SK-N-SH (cell line): ENCODE measurements around the gene TCF15. TPM values are rescaled to one million over a fixed set of nuclear protein-coding genes. Genes with fewer than 3 reads are reported as not detected.

Source experiments
- CTCF ChIA-PET: fragments of 300-600, 350-600 bp; formaldehyde crosslinking; extraction: SDS; loops from one replicate; lab custom pipeline; 2021; lab: Yijun Ruan, JAX
- POLR2A ChIA-PET: fragments of 350-600 bp; sonication (Branson Sonifier 250); formaldehyde crosslinking; extraction: SDS; loops from one replicate; lab custom pipeline; 2020; ENCODE audit warnings: antibody characterized with exemption, inconsistent platforms; lab: Yijun Ruan, JAX
- DNase-seq: peaks from one replicate; pipeline ENCODE4 v3.0.0; 2012
- H2AFZ ChIP-seq: fragments of 200-600 bp; sonication (generic); 2 replicates; pipeline ENCODE4 v1.8.1; 2016; ENCODE audit warnings: antibody characterized with exemption, mild to moderate bottlenecking, low read depth
- H3F3A ChIP-seq: fragments of 200-600 bp; sonication (generic); replicated peaks from 2 replicates; pipeline ENCODE3; 2016; ENCODE audit warnings: antibody characterized with exemption, mild to moderate bottlenecking; ENCODE audit not compliant: insufficient read depth
- H3K27ac ChIP-seq, 2 experiments: fragments of 200-500 bp in 1 of 2; fragments of 200-600 bp in 1 of 2; sonication (Bioruptor generic) in 1 of 2; sonication (generic), shearing (Covaris generic) in 1 of 2; 2 replicates each; pipeline versions ENCODE4 v1.5.1 to v1.6.1; 2014 to 2016; ENCODE audit warnings: low read depth in 2 of 2, inconsistent platforms in 1 of 2, low read length in 1 of 2, mild to moderate bottlenecking in 1 of 2, mixed read lengths in 1 of 2
- H3K27me3 ChIP-seq: fragments of 200-600 bp; sonication (generic), shearing (Covaris generic); 2 replicates; pipeline ENCODE4 v1.6.1; 2016; ENCODE audit warnings: mixed run types; ENCODE audit not compliant: insufficient read depth
- H3K36me3 ChIP-seq, 2 experiments: fragments of 200-500 bp in 1 of 2; fragments of 200-600 bp in 1 of 2; sonication (Bioruptor generic) in 1 of 2; sonication (generic) in 1 of 2; replicated peaks in 1 of 2; 2 replicates each; pipeline versions ENCODE3 to v1.5.1; 2014 to 2016; ENCODE audit warnings: low read length in 1 of 2, mild to moderate bottlenecking in 1 of 2; ENCODE audit not compliant: insufficient read depth in 2 of 2, control insufficient read depth in 1 of 2
- H3K4me1 ChIP-seq, 2 experiments: fragments of 200-500 bp in 1 of 2; fragments of 200-600 bp in 1 of 2; sonication (Bioruptor generic) in 1 of 2; sonication (generic), shearing (Covaris generic) in 1 of 2; 2 replicates each; pipeline versions ENCODE4 v1.5.1 to v1.6.1; 2014 to 2016; ENCODE audit warnings: low read depth in 1 of 2, low read length in 1 of 2, mixed run types in 1 of 2; ENCODE audit not compliant: insufficient read depth in 2 of 2, control insufficient read depth in 1 of 2
- H3K4me2 ChIP-seq: fragments of 200-600 bp; sonication (generic), shearing (Covaris generic); 2 replicates; pipeline ENCODE4 v1.6.1; 2017; ENCODE audit warnings: mixed run types
- H3K4me3 ChIP-seq, 2 experiments: fragments of 200-500 bp in 1 of 2; fragments of 200-600 bp in 1 of 2; sonication (Bioruptor generic) in 1 of 2; sonication (generic), shearing (Covaris generic) in 1 of 2; 2 replicates each; pipeline versions ENCODE4 v1.5.1 to v1.8.1; 2014 to 2016; ENCODE audit warnings: low read depth in 2 of 2, inconsistent platforms in 1 of 2, low read length in 1 of 2, mild to moderate bottlenecking in 1 of 2, mixed read lengths in 1 of 2, moderate library complexity in 1 of 2
- H3K79me2 ChIP-seq: fragments of 200-600 bp; sonication (generic); 2 replicates; pipeline ENCODE4 v1.8.1; 2017; ENCODE audit warnings: mild to moderate bottlenecking; ENCODE audit not compliant: insufficient read depth
- H3K9ac ChIP-seq: fragments of 200-600 bp; sonication (generic); 2 replicates; pipeline ENCODE4 v1.6.1; 2017; ENCODE audit warnings: mixed run types
- H3K9me2 ChIP-seq: fragments of 200-600 bp; sonication (generic); 2 replicates; pipeline ENCODE4 v1.6.1; 2017; ENCODE audit warnings: mixed run types
- H3K9me3 ChIP-seq: fragments of 200-600 bp; sonication (generic); 2 replicates; pipeline ENCODE4 v1.6.1; 2017; ENCODE audit warnings: mixed run types, mild to moderate bottlenecking, moderate library complexity
- H4K20me1 ChIP-seq: fragments of 200-600 bp; sonication (generic); 2 replicates; pipeline ENCODE4 v1.6.1; 2017; ENCODE audit warnings: mild to moderate bottlenecking, mixed run types; ENCODE audit not compliant: insufficient read depth
- CHD2 ChIP-seq: fragments of 150-350 bp; IDR thresholded peaks from 2 replicates; pipeline ENCODE4 v1.6.1; 2018; ENCODE audit warnings: low read length; ENCODE audit not compliant: partially characterized antibody
- ELF1 ChIP-seq: IDR thresholded peaks from 2 replicates; pipeline ENCODE4 v1.4.0; 2012
- EP300 ChIP-seq, 2 experiments: IDR thresholded peaks; 2 replicates each; pipeline versions ENCODE4 v1.4.0 to v1.6.1; 2012; ENCODE audit warnings: borderline replicate concordance in 1 of 2, low read depth in 1 of 2, low read length in 1 of 2
- EZH2phosphoT487 ChIP-seq: fragments of 200-600 bp; sonication (generic); IDR thresholded peaks from 2 replicates; pipeline ENCODE4 v1.6.1; 2017; ENCODE audit warnings: low read depth, mixed run types, mild to moderate bottlenecking, antibody characterized with exemption, moderate library complexity, borderline replicate concordance
- FOSL2 ChIP-seq: IDR thresholded peaks from 2 replicates; pipeline ENCODE4 v1.4.0; 2012; ENCODE audit warnings: low read depth, mild to moderate bottlenecking, moderate library complexity, borderline replicate concordance
- FOXM1 ChIP-seq: IDR thresholded peaks from 2 replicates; pipeline ENCODE4 v1.4.0; 2012; ENCODE audit warnings: low read depth, mild to moderate bottlenecking
- GATA2 ChIP-seq: sonication (generic); formaldehyde crosslinking; IDR thresholded peaks from 2 replicates; pipeline ENCODE4 v1.5.0; 2020; ENCODE audit warnings: mild to moderate bottlenecking, missing genetic modification reagents
- JUND ChIP-seq: IDR thresholded peaks from 2 replicates; pipeline ENCODE4 v1.4.0; 2012
- MXI1 ChIP-seq: IDR thresholded peaks from 2 replicates; pipeline ENCODE4 v1.6.1; 2012; ENCODE audit warnings: mild to moderate bottlenecking, low read depth, low read length, improper control_type of control experiment
- NFIC ChIP-seq: IDR thresholded peaks from 2 replicates; pipeline ENCODE4 v1.4.0; 2012; ENCODE audit warnings: borderline replicate concordance
- NRF1 ChIP-seq: IDR thresholded peaks from 2 replicates; pipeline ENCODE4 v1.6.1; 2012; ENCODE audit warnings: low read depth, mild to moderate bottlenecking, low read length
- POLR2AphosphoS5 ChIP-seq: IDR thresholded peaks from 2 replicates; pipeline ENCODE4 v1.6.1; 2012; ENCODE audit warnings: low read depth, low read length
- RAD21 ChIP-seq: IDR thresholded peaks from 2 replicates; pipeline ENCODE4 v1.6.1; 2012; ENCODE audit warnings: mild to moderate bottlenecking, low read length
- RXRA ChIP-seq: IDR thresholded peaks from 2 replicates; pipeline ENCODE4 v1.4.0; 2012; ENCODE audit warnings: low read depth, mild to moderate bottlenecking, borderline replicate concordance
- SMC3 ChIP-seq: IDR thresholded peaks from 2 replicates; pipeline ENCODE4 v1.6.1; 2012; ENCODE audit warnings: low read depth, low read length, improper control_type of control experiment
- TAF1 ChIP-seq: IDR thresholded peaks from 2 replicates; pipeline ENCODE4 v1.6.1; 2012; ENCODE audit warnings: low read depth, mild to moderate bottlenecking, low read length, moderate library complexity, borderline replicate concordance
- YY1 ChIP-seq: IDR thresholded peaks from 2 replicates; pipeline ENCODE4 v1.4.0; 2012; ENCODE audit warnings: low read depth, mild to moderate bottlenecking
- ZBTB33 ChIP-seq: IDR thresholded peaks from 2 replicates; pipeline ENCODE4 v1.4.0; 2012; ENCODE audit warnings: low read depth, borderline replicate concordance
- WGBS: methylation state at CpG from one replicate; pipeline ENCODE4 v1.1.6; 2017; ENCODE audit warnings: low lambda C conversion rate; 5-methylcytosine and 5-hydroxymethylcytosine counted together
- polyA plus RNA-seq, 3 experiments: library from polyadenylated mRNA; depleted of rRNA; stranded (reverse); fragments of >200 nt; gene quantifications; 2 replicates each; pipeline ENCODE4 v1.2.3, GENCODE V29; 2012

TCF15 gene
- polyA plus RNA-seq, 1 of the 3 experiments (the other 2 are of a cell fraction), result not detected

DNA sequence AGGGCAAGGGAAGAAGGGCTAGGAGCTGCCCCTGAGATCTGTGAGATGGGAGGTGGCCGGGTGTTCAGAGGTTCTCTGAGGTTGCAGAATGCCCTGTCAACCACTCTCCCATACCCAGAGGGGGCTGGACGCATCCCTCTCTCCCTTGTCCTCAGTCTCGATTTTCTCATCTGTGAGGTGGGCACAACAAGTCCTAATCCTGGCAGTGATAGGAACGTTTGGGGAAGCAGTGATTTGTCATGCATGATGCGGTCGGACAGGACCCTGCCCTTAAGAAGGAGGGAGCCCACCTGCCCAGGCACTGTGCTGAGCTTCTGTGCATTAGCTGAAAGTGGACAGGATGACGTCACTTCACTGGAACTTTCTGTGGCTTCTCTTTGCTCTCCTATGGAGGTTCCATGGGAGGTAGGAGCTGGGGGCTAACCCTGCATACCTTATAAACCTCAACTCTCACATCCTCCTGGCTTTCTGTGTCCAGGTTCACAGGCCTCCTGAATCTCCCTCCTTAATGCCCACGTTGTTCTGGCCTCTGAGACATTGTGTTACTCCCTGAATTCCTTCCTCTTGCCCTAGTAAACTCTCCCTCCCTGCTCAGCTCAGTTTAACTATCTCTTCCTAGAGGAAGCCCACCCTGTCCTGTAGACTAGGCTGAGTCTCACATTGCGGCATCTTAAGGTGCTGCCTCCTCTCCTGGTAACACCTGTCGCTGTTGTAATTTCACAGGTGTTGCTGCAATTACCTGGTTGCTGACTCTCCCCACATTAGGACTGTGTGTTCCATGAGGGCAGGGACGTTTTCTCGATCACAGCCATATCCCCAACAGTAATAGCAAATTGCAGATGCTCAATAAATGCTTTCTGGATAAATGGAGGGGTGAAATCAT lies 36.5 kb downstream of the TCF15 start:
- peaks cover 20% of the 10 kb centered on the region; the same call in 1 of the 2 replicates for H3K27me3 ChIP-seq
- H3K27ac ChIP-seq, result no peak overlapping the region
- H3K79me2 ChIP-seq, result no peaks in the 10 kb centered on the region
- no peak for DNase-seq
- CTCF ChIA-PET, result interaction anchor here (1.5 to 3.7 kb wide), 5 partner anchors 11 to 165 kb away, joined by 3 to 15 read pairs (median 5); partner anchors contain the start of gene SRXN1
- H3F3A ChIP-seq, result no peaks in the 10 kb centered on the region
- H2AFZ ChIP-seq, result no peak overlapping the region
- no peak overlapping the region for H3K9ac ChIP-seq
- no peak overlapping the region for H3K4me2 ChIP-seq
- no peaks in the 10 kb centered on the region for H3K9me2 ChIP-seq
- POLR2A ChIA-PET, result interaction anchor here (0.6 kb wide), 1 partner anchor 30 kb away, joined by 3 read pairs; no protein-coding TSS in a partner anchor
- TF ChIP-seq EZH2phosphoT487, result no peak
- no peak for TF ChIP-seq NFIC
- no peaks in the 10 kb centered on the region for H3K9me3 ChIP-seq
- no peak overlapping the region for H3K4me3 ChIP-seq
- H3K36me3 ChIP-seq, result no peaks in the 10 kb centered on the region
- H3K4me1 ChIP-seq, result peaks cover 0 to 3% of the 10 kb centered on the region in 2 experiments; a peak in 1 of 4 replicates
- 38% methylated on average over 12 of the region's 12 CpGs for WGBS
- no peaks in the 10 kb centered on the region for H4K20me1 ChIP-seq

DNA sequence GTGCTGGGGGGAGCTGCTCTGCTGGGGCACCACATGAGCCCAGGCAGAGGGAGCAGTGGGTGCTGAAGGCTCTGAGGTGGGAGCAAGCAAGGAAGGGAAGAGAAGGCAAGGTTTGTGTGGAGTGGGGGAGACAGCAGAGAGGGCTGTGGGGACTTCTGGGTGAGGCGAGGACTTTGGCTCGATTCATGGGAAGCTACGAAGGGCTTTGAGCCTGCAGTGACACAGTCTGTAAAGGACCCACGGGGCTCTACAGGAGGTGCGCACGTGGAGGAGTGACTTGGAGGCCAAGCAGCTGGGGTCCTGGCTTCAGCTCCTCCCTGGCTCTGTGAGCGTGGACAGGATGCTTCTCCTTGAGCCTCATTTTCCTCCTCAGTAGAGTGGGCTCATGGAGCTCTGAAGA lies 37.4 kb downstream of the TCF15 start:
- H3K9me3 ChIP-seq, result no peaks in the 10 kb centered on the region
- H3K9me2 ChIP-seq, result no peaks in the 10 kb centered on the region
- TF ChIP-seq RXRA, result no peak
- no peak for TF ChIP-seq NRF1
- TF ChIP-seq EZH2phosphoT487, result no peak
- no peak for TF ChIP-seq ELF1
- no peak for TF ChIP-seq FOXM1
- no peak for TF ChIP-seq NFIC
- TF ChIP-seq JUND, result no peak
- TF ChIP-seq MXI1, result no peak
- no peak for TF ChIP-seq YY1
- TF ChIP-seq ZBTB33, result no peak
- no peak for TF ChIP-seq FOSL2
- TF ChIP-seq CHD2, result no peak
- TF ChIP-seq TAF1, result no peak
- TF ChIP-seq EP300 (IDR thresholded peaks at IDR 0.05; ENCODE audit: borderline replicate concordance in 1 of 2, low read depth in 1 of 2, low read length in 1 of 2), result no peak
- TF ChIP-seq GATA2 (CRISPR knock-in tag), result no peak
- TF ChIP-seq RAD21, result no peak
- no peak for TF ChIP-seq SMC3
- no peak for TF ChIP-seq POLR2AphosphoS5
- ChIA-PET POLR2A (interaction anchor here (0.6 kb wide), 1 partner anchor 29 kb away, joined by 3 read pairs; no protein-coding TSS in a partner anchor), CTCF (interaction anchor here (0.6 to 3.7 kb wide), 6 partner anchors 10 to 166 kb away, joined by 3 to 15 read pairs (median 6); partner anchors contain the start of gene SRXN1)
- H3K27me3 ChIP-seq, result peaks cover 20% of the 10 kb centered on the region; the same call in 1 of the 2 replicates
- 41% methylated on average over 6 of the region's 7 CpGs for WGBS
- H4K20me1 ChIP-seq, result no peaks in the 10 kb centered on the region
- H3K4me3 ChIP-seq, result no peak overlapping the region
- H3F3A ChIP-seq, result no peaks in the 10 kb centered on the region
- H2AFZ ChIP-seq, result no peak overlapping the region
- H3K4me2 ChIP-seq, result no peak overlapping the region
- no peak overlapping the region for H3K9ac ChIP-seq
- H3K79me2 ChIP-seq, result no peaks in the 10 kb centered on the region
- H3K4me1 ChIP-seq, result peaks cover 0 to 3% of the 10 kb centered on the region in 2 experiments; a peak in 1 of 4 replicates
- H3K36me3 ChIP-seq, result no peaks in the 10 kb centered on the region
- no peak overlapping the region for H3K27ac ChIP-seq
- DNase-seq, result no peak
